ENCODE data around the gene TMBIM6.

DNA sequence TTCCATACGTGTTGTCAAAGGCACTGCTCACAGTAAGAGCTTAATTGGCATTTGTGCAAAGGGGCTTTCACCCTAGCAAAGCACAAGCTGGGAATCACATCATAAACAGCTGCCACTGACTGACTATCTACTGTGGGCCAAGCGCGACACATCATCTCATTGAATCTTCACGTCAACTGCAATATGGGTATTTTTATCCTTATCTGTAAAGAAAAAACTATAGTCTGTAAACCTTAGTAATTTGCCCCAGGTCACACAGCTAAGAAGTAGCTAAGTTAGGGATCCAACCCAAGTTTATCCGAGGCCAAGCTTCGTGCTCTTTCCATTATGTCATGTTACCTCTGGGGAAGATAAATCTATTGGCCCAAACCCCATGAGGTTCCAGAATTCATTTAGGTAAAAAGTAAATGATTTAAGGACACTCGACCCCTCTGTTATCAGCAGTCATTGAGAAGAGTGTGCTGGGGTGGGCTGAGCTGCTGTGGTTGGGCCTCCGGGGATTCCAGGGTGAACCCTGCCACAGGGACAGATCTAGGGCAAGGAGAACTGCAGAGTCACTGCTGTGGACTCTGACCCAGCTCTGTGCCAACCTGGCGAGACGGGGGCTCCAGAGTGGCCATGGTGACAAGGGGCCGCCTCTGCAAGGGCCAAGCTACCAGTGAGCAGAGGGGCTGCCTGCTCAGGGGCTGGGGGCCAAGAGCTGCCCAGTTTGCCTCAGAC, 59.2 kb downstream of the TMBIM6 start:
- TF ChIP-seq, protein P1, sequence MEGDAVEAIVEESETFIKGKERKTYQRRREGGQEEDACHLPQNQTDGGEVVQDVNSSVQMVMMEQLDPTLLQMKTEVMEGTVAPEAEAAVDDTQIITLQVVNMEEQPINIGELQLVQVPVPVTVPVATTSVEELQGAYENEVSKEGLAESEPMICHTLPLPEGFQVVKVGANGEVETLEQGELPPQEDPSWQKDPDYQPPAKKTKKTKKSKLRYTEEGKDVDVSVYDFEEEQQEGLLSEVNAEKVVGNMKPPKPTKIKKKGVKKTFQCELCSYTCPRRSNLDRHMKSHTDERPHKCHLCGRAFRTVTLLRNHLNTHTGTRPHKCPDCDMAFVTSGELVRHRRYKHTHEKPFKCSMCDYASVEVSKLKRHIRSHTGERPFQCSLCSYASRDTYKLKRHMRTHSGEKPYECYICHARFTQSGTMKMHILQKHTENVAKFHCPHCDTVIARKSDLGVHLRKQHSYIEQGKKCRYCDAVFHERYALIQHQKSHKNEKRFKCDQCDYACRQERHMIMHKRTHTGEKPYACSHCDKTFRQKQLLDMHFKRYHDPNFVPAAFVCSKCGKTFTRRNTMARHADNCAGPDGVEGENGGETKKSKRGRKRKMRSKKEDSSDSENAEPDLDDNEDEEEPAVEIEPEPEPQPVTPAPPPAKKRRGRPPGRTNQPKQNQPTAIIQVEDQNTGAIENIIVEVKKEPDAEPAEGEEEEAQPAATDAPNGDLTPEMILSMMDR (IDR thresholded peaks at IDR 0.05; ENCODE audit: low read length): no peak
- TF ChIP-seq EZH2 (optimal IDR thresholded peaks at IDR 0.05; ENCODE audit: low read depth, low read length) (no peak), EZH2phosphoT487 (IDR thresholded peaks at IDR 0.05; ENCODE audit: low read length) (no peak)
